ENCODE results near the gene CDK6. TPM values are rescaled to one million over a fixed set of nuclear protein-coding genes. Genes with fewer than 3 reads are reported as not detected.

Gene CDK6
- total and polyA plus RNA-seq, 9 of the 15 experiments (the other 6 are each of a cell fraction or from before 2014, with no cell fraction given) = 7.6 to 109 (median 44.4) TPM

DNA sequence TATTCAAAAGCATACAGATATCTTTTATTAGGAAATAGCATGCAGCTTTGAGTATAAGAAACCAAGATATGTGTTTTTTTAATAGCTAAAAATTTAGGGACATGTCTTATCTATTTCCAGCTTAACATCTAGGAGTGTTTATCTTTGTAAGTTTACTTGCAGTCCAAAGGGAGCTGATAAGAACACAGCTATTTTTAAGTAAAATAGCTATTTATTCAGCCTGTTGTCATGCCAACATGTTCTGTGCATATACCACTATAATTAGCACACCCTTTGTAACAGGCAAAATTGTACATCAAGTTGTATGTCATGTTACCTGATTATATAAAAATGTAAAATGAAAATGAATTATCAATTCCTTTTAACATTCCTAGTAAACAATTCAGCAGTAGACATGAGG, 275.8 kb downstream of the CDK6 start (continued):
- TF ChIP-seq TCF3 (CRISPR knock-in tag; IDR thresholded peaks at IDR 0.05) = 0 out of 2 replicates have a peak, but pooled peaks have one; percentile 21
- peak; percentile 79 for TF ChIP-seq RFX1 (IDR thresholded peaks at IDR 0.05)
- no peak for TF ChIP-seq NFE2 (IDR thresholded peaks at IDR 0.05; ENCODE audit: low read depth)
- TF ChIP-seq NUFIP1 (IDR thresholded peaks at IDR 0.05; ENCODE audit: partially characterized antibody) = no peak
- no peak for TF ChIP-seq TRIM28 (IDR thresholded peaks at IDR 0.05)
- no peak for TF ChIP-seq SMC3 (conservative IDR thresholded peaks at IDR 0.05; ENCODE audit: insufficient read depth, low read depth, low read length)
- TF ChIP-seq ZNF347 (CRISPR knock-in tag; IDR thresholded peaks at IDR 0.05; ENCODE audit: low read depth) = no peak
- peak in 1 of 2 experiments; percentile 61; a peak in 1 of 4 replicates for TF ChIP-seq FOXA3 (CRISPR knock-in tag; conservative IDR thresholded peaks at IDR 0.05 in 1 of 2, IDR thresholded peaks at IDR 0.05 in 1 of 2)
- TF ChIP-seq CXXC5 (CRISPR knock-in tag; IDR thresholded peaks at IDR 0.05) = no peak
- TF ChIP-seq, protein P1, sequence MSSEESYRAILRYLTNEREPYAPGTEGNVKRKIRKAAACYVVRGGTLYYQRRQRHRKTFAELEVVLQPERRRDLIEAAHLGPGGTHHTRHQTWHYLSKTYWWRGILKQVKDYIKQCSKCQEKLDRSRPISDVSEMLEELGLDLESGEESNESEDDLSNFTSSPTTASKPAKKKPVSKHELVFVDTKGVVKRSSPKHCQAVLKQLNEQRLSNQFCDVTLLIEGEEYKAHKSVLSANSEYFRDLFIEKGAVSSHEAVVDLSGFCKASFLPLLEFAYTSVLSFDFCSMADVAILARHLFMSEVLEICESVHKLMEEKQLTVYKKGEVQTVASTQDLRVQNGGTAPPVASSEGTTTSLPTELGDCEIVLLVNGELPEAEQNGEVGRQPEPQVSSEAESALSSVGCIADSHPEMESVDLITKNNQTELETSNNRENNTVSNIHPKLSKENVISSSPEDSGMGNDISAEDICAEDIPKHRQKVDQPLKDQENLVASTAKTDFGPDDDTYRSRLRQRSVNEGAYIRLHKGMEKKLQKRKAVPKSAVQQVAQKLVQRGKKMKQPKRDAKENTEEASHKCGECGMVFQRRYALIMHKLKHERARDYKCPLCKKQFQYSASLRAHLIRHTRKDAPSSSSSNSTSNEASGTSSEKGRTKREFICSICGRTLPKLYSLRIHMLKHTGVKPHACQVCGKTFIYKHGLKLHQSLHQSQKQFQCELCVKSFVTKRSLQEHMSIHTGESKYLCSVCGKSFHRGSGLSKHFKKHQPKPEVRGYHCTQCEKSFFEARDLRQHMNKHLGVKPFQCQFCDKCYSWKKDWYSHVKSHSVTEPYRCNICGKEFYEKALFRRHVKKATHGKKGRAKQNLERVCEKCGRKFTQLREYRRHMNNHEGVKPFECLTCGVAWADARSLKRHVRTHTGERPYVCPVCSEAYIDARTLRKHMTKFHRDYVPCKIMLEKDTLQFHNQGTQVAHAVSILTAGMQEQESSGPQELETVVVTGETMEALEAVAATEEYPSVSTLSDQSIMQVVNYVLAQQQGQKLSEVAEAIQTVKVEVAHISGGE (CRISPR knock-in tag; IDR thresholded peaks at IDR 0.05) = no peak
- TF ChIP-seq NR2C2 (CRISPR knock-in tag; IDR thresholded peaks at IDR 0.05) = no peak
- no peak for TF ChIP-seq NR2C2 (tag; IDR thresholded peaks at IDR 0.05)
- no peak for TF ChIP-seq ZNF316 (IDR thresholded peaks at IDR 0.05)
- TF ChIP-seq GABPB2 (CRISPR knock-in tag; conservative IDR thresholded peaks at IDR 0.05) = no peak

Data from K562 (cell line).